GM23338 (cell line): Measurements from ENCODE around the gene PDIA5. TPM values are rescaled to one million over a fixed set of nuclear protein-coding genes. Genes with fewer than 3 reads are reported as not detected.

Experiments
- ATAC-seq: fragments of 200-7000 bp; cut with Tn5 transposase; 3 replicates; pipeline ENCODE4 v1.9.1; 2020
- DNase-seq: peaks from one replicate; pipeline ENCODE4 v3.0.0-alpha.2; 2015; ENCODE audit warnings: low spot score
- H2AFZ ChIP-seq: fragments of 200-600 bp; sonication (generic); 2 replicates; pipeline ENCODE4 v1.8.0; 2016; ENCODE audit warnings: antibody characterized with exemption, mild to moderate bottlenecking, moderate library complexity
- H3F3A ChIP-seq: fragments of 200-600 bp; sonication (generic); replicated peaks from 2 replicates; pipeline ENCODE4 v1.8.0; 2017; ENCODE audit warnings: antibody characterized with exemption, mixed run types, low read depth
- H3K27ac ChIP-seq: fragments of 200-600 bp; sonication (generic); 2 replicates; pipeline ENCODE4 v1.6.1; 2016; ENCODE audit warnings: low read depth
- H3K27me3 ChIP-seq: fragments of 200-600 bp; sonication (generic); 2 replicates; pipeline ENCODE4 v1.8.0; 2016; ENCODE audit warnings: mild to moderate bottlenecking, mixed run types, moderate library complexity; ENCODE audit not compliant: insufficient read depth
- H3K36me3 ChIP-seq: fragments of 200-600 bp; sonication (generic); 2 replicates; pipeline ENCODE4 v1.8.0; 2016; ENCODE audit warnings: mild to moderate bottlenecking; ENCODE audit not compliant: insufficient read depth
- H3K4me1 ChIP-seq: fragments of 200-600 bp; sonication (generic); 2 replicates; pipeline ENCODE4 v1.8.0; 2016; ENCODE audit warnings: mild to moderate bottlenecking, moderate library complexity; ENCODE audit not compliant: insufficient read depth
- H3K4me2 ChIP-seq: fragments of 200-600 bp; sonication (generic); 2 replicates; pipeline ENCODE4 v1.7.1; 2017; ENCODE audit warnings: mixed run types
- H3K4me3 ChIP-seq: fragments of 200-600 bp; sonication (generic); 2 replicates; pipeline ENCODE4 v1.6.1; 2016; ENCODE audit warnings: mixed run types
- H3K79me2 ChIP-seq: fragments of 200-600 bp; sonication (generic); replicated peaks from 2 replicates; pipeline ENCODE4 v1.8.0; 2017; ENCODE audit warnings: mild to moderate bottlenecking; ENCODE audit not compliant: insufficient read depth
- H3K9me2 ChIP-seq: fragments of 200-600 bp; sonication (generic); 2 replicates; pipeline ENCODE4 v1.8.0; 2017; ENCODE audit not compliant: insufficient read depth
- H4K20me1 ChIP-seq: fragments of 200-600 bp; sonication (generic); replicated peaks from 2 replicates; pipeline ENCODE4 v1.8.0; 2017; ENCODE audit warnings: mild to moderate bottlenecking; ENCODE audit not compliant: insufficient read depth
- H3K27ac Mint-ChIP-seq: 2 replicates; pipeline ENCODE4 v1.8.0; 2020; ENCODE audit warnings: inconsistent platforms, mild to moderate bottlenecking, moderate library complexity, mixed read lengths
- H3K27me3 Mint-ChIP-seq: 3 replicates; pipeline ENCODE4 v1.8.0; 2022; ENCODE audit warnings: low read depth, mild to moderate bottlenecking, moderate library complexity, mixed read lengths, inconsistent platforms; ENCODE audit not compliant: insufficient read depth, poor library complexity
- H3K36me3 Mint-ChIP-seq: 3 replicates; pipeline ENCODE4 v1.8.0; 2021; ENCODE audit warnings: low read depth, mild to moderate bottlenecking, inconsistent platforms, moderate library complexity, mixed read lengths
- H3K4me1 Mint-ChIP-seq: 3 replicates; pipeline ENCODE4 v1.8.0; 2020; ENCODE audit warnings: mild to moderate bottlenecking, inconsistent platforms, mixed read lengths
- H3K4me3 Mint-ChIP-seq: 3 replicates; pipeline ENCODE4 v1.8.0; 2021; ENCODE audit warnings: moderate library complexity, mild to moderate bottlenecking, inconsistent platforms, mixed read lengths
- H3K9me3 Mint-ChIP-seq: 3 replicates; pipeline ENCODE4 v1.8.0; 2020; ENCODE audit warnings: moderate library complexity, mild to moderate bottlenecking, inconsistent platforms, mixed read lengths
- EZH2phosphoT487 ChIP-seq: fragments of 200-600 bp; sonication (generic); IDR thresholded peaks from one replicate; pipeline ENCODE4 v1.8.1; 2018; ENCODE audit warnings: antibody characterized with exemption; ENCODE audit not compliant: unreplicated experiment
- NANOG ChIP-seq: IDR thresholded peaks from 2 replicates; pipeline ENCODE4 v1.6.1; 2016; ENCODE audit warnings: antibody characterized with exemption, borderline replicate concordance
- POLR2AphosphoS5 ChIP-seq: IDR thresholded peaks from 2 replicates; pipeline ENCODE4 v1.6.1; 2016; ENCODE audit warnings: antibody characterized with exemption, low read depth
- ZNF114 ChIP-seq: fragments of 250-450 bp; sonication (Bioruptor Pico); IDR thresholded peaks from 2 replicates; pipeline ENCODE4 v1.5.0; 2020; ENCODE audit warnings: mild to moderate bottlenecking, moderate library complexity
- polyA plus RNA-seq: library from polyadenylated mRNA; unstranded; fragments of >200 nt; fragmentation: Nextera tagmentation; extraction: Ambion mirVana; gene quantifications from 2 replicates; pipeline ENCODE4 v1.2.1, GENCODE V29; 2016
- total RNA-seq: library from RNA; depleted of rRNA; stranded (reverse); fragments of >200 nt; shearing (Covaris generic); gene quantifications from 2 replicates; pipeline ENCODE4 v1.2.3, GENCODE V29; 2014
- TF ChIP-seq, protein P1 (sequence below), 2 experiments: fragments of 200-600 bp in 1 of 2; sonication (generic) in 1 of 2; conservative IDR thresholded peaks; 2 replicates each; pipeline versions ENCODE4 v1.5.1 to v1.6.1; 2016 to 2017; ENCODE audit warnings: antibody characterized with exemption in 2 of 2, low read depth in 2 of 2, mild to moderate bottlenecking in 2 of 2, moderate library complexity in 1 of 2
- TF ChIP-seq, protein P2 (sequence below): IDR thresholded peaks from one replicate; pipeline ENCODE4 v1.6.1; 2018; ENCODE audit warnings: antibody characterized with exemption; ENCODE audit not compliant: unreplicated experiment
- TF ChIP-seq, protein P3 (sequence below): fragments of 250-450 bp; sonication (Bioruptor Pico); IDR thresholded peaks from 2 replicates; pipeline ENCODE4 v1.5.0; 2020; ENCODE audit warnings: mild to moderate bottlenecking, moderate library complexity

Gene PDIA5
- total and polyA plus RNA-seq, 2 experiments from 2014 or later = 22.9 to 28.1 TPM

DNA sequence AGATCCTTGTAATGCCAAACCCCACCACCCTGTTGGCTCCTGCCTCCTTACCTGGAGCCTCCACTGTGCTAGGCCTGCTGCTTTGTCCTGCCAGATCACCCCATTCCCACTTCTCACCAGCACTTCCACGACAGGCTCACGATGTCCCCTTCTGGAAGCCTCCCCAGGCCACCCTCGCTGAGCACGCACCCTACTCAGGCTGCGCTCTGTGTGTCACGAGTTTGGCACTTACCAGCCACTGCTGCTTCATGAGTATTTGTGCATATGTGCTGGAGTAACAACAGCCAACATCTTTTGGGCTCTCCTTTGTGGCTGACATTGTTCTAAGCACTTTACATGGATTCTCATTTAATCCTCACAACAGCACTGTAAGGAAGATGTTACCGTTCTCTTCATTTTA is 58.1 kb downstream of the PDIA5 start:
- Histone ChIP-seq H3K79me2 (no peaks in the 10 kb centered on the region), H3K4me2 (no peak overlapping the region), H3K27me3 (no peaks in the 10 kb centered on the region), H3F3A (no peaks in the 10 kb centered on the region), H3K36me3 (peaks cover 13% of the 10 kb centered on the region; the same call in 1 of the 2 replicates), H3K4me3 (no peak overlapping the region), H3K9me2 (no peaks in the 10 kb centered on the region), H3K27ac (no peak overlapping the region), H3K4me1 (peaks cover 14% of the 10 kb centered on the region), H4K20me1 (no peaks in the 10 kb centered on the region), H2AFZ (no peak overlapping the region)
- Mint-ChIP-seq H3K36me3 (peaks cover 20% of the 10 kb centered on the region; the same call in 2 of the 3 replicates), H3K27ac (peak overlapping the region; percentile 16; the same call in 1 of the 2 replicates), H3K9me3 (no peaks in the 10 kb centered on the region), H3K4me3 (no peak overlapping the region), H3K27me3 (peaks cover 5% of the 10 kb centered on the region), H3K4me1 (peaks cover 22% of the 10 kb centered on the region)
- no peak for DNase-seq
- no peak for TF ChIP-seq ZNF114
- no peak for TF ChIP-seq NANOG
- TF ChIP-seq EZH2phosphoT487 = no peak
- TF ChIP-seq, protein P1, sequence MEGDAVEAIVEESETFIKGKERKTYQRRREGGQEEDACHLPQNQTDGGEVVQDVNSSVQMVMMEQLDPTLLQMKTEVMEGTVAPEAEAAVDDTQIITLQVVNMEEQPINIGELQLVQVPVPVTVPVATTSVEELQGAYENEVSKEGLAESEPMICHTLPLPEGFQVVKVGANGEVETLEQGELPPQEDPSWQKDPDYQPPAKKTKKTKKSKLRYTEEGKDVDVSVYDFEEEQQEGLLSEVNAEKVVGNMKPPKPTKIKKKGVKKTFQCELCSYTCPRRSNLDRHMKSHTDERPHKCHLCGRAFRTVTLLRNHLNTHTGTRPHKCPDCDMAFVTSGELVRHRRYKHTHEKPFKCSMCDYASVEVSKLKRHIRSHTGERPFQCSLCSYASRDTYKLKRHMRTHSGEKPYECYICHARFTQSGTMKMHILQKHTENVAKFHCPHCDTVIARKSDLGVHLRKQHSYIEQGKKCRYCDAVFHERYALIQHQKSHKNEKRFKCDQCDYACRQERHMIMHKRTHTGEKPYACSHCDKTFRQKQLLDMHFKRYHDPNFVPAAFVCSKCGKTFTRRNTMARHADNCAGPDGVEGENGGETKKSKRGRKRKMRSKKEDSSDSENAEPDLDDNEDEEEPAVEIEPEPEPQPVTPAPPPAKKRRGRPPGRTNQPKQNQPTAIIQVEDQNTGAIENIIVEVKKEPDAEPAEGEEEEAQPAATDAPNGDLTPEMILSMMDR (conservative IDR thresholded peaks at IDR 0.05; ENCODE audit: low read depth in 2 of 2) = no peak
- TF ChIP-seq, protein P2, sequence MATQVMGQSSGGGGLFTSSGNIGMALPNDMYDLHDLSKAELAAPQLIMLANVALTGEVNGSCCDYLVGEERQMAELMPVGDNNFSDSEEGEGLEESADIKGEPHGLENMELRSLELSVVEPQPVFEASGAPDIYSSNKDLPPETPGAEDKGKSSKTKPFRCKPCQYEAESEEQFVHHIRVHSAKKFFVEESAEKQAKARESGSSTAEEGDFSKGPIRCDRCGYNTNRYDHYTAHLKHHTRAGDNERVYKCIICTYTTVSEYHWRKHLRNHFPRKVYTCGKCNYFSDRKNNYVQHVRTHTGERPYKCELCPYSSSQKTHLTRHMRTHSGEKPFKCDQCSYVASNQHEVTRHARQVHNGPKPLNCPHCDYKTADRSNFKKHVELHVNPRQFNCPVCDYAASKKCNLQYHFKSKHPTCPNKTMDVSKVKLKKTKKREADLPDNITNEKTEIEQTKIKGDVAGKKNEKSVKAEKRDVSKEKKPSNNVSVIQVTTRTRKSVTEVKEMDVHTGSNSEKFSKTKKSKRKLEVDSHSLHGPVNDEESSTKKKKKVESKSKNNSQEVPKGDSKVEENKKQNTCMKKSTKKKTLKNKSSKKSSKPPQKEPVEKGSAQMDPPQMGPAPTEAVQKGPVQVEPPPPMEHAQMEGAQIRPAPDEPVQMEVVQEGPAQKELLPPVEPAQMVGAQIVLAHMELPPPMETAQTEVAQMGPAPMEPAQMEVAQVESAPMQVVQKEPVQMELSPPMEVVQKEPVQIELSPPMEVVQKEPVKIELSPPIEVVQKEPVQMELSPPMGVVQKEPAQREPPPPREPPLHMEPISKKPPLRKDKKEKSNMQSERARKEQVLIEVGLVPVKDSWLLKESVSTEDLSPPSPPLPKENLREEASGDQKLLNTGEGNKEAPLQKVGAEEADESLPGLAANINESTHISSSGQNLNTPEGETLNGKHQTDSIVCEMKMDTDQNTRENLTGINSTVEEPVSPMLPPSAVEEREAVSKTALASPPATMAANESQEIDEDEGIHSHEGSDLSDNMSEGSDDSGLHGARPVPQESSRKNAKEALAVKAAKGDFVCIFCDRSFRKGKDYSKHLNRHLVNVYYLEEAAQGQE = no peak
- TF ChIP-seq, protein P3, sequence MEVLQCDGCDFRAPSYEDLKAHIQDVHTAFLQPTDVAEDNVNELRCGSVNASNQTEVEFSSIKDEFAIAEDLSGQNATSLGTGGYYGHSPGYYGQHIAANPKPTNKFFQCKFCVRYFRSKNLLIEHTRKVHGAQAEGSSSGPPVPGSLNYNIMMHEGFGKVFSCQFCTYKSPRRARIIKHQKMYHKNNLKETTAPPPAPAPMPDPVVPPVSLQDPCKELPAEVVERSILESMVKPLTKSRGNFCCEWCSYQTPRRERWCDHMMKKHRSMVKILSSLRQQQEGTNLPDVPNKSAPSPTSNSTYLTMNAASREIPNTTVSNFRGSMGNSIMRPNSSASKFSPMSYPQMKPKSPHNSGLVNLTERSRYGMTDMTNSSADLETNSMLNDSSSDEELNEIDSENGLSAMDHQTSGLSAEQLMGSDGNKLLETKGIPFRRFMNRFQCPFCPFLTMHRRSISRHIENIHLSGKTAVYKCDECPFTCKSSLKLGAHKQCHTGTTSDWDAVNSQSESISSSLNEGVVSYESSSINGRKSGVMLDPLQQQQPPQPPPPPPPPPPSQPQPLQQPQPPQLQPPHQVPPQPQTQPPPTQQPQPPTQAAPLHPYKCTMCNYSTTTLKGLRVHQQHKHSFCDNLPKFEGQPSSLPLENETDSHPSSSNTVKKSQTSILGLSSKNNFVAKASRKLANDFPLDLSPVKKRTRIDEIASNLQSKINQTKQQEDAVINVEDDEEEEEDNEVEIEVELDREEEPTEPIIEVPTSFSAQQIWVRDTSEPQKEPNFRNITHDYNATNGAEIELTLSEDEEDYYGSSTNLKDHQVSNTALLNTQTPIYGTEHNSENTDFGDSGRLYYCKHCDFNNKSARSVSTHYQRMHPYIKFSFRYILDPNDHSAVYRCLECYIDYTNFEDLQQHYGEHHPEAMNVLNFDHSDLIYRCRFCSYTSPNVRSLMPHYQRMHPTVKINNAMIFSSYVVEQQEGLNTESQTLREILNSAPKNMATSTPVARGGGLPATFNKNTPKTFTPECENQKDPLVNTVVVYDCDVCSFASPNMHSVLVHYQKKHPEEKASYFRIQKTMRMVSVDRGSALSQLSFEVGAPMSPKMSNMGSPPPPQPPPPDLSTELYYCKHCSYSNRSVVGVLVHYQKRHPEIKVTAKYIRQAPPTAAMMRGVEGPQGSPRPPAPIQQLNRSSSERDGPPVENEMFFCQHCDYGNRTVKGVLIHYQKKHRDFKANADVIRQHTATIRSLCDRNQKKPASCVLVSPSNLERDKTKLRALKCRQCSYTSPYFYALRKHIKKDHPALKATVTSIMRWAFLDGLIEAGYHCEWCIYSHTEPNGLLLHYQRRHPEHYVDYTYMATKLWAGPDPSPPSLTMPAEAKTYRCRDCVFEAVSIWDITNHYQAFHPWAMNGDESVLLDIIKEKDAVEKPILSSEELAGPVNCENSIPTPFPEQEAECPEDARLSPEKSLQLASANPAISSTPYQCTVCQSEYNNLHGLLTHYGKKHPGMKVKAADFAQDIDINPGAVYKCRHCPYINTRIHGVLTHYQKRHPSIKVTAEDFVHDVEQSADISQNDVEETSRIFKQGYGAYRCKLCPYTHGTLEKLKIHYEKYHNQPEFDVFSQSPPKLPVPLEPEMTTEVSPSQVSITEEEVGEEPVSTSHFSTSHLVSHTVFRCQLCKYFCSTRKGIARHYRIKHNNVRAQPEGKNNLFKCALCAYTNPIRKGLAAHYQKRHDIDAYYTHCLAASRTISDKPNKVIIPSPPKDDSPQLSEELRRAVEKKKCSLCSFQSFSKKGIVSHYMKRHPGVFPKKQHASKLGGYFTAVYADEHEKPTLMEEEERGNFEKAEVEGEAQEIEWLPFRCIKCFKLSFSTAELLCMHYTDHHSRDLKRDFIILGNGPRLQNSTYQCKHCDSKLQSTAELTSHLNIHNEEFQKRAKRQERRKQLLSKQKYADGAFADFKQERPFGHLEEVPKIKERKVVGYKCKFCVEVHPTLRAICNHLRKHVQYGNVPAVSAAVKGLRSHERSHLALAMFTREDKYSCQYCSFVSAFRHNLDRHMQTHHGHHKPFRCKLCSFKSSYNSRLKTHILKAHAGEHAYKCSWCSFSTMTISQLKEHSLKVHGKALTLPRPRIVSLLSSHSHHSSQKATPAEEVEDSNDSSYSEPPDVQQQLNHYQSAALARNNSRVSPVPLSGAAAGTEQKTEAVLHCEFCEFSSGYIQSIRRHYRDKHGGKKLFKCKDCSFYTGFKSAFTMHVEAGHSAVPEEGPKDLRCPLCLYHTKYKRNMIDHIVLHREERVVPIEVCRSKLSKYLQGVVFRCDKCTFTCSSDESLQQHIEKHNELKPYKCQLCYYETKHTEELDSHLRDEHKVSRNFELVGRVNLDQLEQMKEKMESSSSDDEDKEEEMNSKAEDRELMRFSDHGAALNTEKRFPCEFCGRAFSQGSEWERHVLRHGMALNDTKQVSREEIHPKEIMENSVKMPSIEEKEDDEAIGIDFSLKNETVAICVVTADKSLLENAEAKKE (CRISPR knock-in tag) = no peak
- TF ChIP-seq POLR2AphosphoS5 = no peak
- ATAC-seq = no peak
